HG03196 (cell line): Measurements from ENCODE around the gene GOSR1.
"Not testable (repeated sequence)": the region's sequence is repeated elsewhere in the genome, so short reads cannot be mapped to it uniquely, and the experiment has no call there.

Source experiments
- ATAC-seq: cut with Tn5 transposase; IDR thresholded peaks from one replicate; pipeline ENCODE4 v1.9.1; 2021; ENCODE audit not compliant: unreplicated experiment

The GOSR1 gene

GRCh38 chr17:30560117-30561026 lies 83.2 kb downstream of the GOSR1 start:
- ATAC-seq, result not testable (repeated sequence)

GRCh38 chr17:30561766-30562165 lies 84.6 kb downstream of the GOSR1 start:
- not testable (repeated sequence) for ATAC-seq

GRCh38 chr17:30563131-30563904 lies 86.1 kb downstream of the GOSR1 start:
- not testable (repeated sequence) for ATAC-seq

- not testable (repeated sequence) for ATAC-seq
Observed at GRCh38 chr17:30563905-30564390, 86.7 kb downstream of the GOSR1 start.

GRCh38 chr17:30564422-30565072 lies 87.3 kb downstream of the GOSR1 start:
- not testable (repeated sequence) for ATAC-seq

- ATAC-seq, result no peak
Observed at GRCh38 chr17:30565073-30565935, 88.1 kb downstream of the GOSR1 start.

GRCh38 chr17:30566104-30566503 lies 88.9 kb downstream of the GOSR1 start:
- ATAC-seq, result not testable (repeated sequence)

- ATAC-seq, result not testable (repeated sequence)
Observed at GRCh38 chr17:30566516-30567225, 89.5 kb downstream of the GOSR1 start.

GRCh38 chr17:30567231-30568116 lies 90.3 kb downstream of the GOSR1 start:
- ATAC-seq, result no peak

GRCh38 chr17:30568117-30568430 lies 90.9 kb downstream of the GOSR1 start:
- no peak for ATAC-seq

- not testable (repeated sequence) for ATAC-seq
Observed at GRCh38 chr17:30569531-30570175, 92.4 kb downstream of the GOSR1 start.

GRCh38 chr17:30570191-30570590 lies 93.0 kb downstream of the GOSR1 start:
- ATAC-seq, result no peak

- ATAC-seq, result no peak
Observed at GRCh38 chr17:30570596-30571265, 93.5 kb downstream of the GOSR1 start.

- not testable (repeated sequence) for ATAC-seq
Observed at GRCh38 chr17:30571404-30571803, 94.2 kb downstream of the GOSR1 start.

- ATAC-seq, result no peak
Observed at GRCh38 chr17:30571921-30572320, 94.7 kb downstream of the GOSR1 start.

GRCh38 chr17:30572651-30573554 lies 95.7 kb downstream of the GOSR1 start:
- not testable (repeated sequence) for ATAC-seq
